LNCAP (cell line): ENCODE data around the gene TUBB4A.

Experiments
- TF ChIP-seq, protein P1 (sequence below): fragments of 450-650 bp; IDR thresholded peaks from 2 replicates; pipeline ENCODE4 v1.5.1; 2017; ENCODE audit warnings: mild to moderate bottlenecking

Gene TUBB4A

DNA sequence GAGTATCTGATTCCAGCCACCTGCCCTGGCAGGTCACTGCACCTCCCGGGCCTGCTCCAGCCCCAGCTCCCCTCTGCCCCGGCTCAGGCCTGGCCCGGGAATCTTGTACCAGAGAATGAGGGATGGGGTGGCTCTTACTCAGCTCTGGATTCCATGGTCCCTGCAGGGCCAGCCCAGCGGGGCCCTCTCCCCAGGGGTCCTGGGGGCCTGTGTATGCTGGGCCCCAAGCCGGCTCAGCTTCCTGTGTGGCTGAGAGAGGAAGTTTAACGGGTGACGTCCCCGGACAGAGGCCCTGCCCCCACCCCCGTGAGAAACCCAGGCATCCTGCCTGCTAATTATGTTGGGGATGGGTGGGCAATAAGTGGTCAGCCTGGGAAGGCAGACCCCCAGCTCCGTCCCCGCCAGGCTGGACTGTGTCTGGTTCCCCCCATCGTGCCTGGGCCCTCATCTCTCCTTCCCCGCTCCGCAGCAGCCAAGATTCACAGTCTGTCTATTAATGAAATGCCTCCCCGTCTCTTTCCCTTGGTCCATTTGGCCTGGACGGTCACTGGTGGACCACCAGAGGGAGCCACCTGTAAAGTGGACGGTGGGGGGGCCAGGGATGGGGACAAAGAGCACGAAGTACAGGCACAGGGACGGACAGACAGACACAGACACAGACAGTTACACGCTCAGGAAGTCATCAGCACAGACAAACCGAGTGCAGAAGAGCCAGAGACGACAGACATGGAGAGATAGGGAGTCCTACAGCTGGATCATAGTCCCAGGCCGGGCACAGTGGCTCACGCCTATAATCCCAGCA lies 20.4 kb downstream of the TUBB4A start, which contains the start of gene DENND1C:
Gene DENND1C, minus strand, starts transcription at position 247 of the 802 bp plus-strand sequence. Its CDS starts 92 bp downstream, at position 155.
- TF ChIP-seq, protein P1, sequence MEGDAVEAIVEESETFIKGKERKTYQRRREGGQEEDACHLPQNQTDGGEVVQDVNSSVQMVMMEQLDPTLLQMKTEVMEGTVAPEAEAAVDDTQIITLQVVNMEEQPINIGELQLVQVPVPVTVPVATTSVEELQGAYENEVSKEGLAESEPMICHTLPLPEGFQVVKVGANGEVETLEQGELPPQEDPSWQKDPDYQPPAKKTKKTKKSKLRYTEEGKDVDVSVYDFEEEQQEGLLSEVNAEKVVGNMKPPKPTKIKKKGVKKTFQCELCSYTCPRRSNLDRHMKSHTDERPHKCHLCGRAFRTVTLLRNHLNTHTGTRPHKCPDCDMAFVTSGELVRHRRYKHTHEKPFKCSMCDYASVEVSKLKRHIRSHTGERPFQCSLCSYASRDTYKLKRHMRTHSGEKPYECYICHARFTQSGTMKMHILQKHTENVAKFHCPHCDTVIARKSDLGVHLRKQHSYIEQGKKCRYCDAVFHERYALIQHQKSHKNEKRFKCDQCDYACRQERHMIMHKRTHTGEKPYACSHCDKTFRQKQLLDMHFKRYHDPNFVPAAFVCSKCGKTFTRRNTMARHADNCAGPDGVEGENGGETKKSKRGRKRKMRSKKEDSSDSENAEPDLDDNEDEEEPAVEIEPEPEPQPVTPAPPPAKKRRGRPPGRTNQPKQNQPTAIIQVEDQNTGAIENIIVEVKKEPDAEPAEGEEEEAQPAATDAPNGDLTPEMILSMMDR = peak; percentile 43

DNA sequence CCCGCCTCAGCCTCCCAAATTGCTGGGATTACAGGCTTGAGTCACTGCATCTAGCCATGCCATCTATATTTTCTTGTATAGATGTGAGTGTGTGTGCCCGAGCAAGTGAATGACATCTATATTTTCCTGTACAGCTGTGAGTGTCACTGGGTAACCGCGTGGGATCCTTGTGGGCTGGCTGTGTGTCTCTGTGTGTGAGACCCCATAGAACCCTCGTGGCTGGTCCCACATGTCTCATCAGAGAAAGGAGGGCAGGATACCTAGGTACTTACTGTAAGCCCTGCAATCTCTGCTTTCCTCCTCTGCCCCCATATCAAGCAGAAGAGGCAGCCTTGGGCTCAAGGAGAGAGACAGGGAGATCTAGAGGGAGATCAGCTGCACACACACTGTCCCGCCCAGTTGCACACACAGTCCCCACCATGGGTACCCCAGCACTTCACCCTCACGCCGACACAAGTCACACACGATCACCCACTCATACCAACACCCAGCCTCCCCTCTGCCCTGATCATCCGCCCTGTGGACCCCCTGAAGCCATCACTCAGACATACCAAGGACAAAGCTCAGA lies 21.2 kb downstream of the TUBB4A start:
- TF ChIP-seq, protein P1 = no peak

DNA sequence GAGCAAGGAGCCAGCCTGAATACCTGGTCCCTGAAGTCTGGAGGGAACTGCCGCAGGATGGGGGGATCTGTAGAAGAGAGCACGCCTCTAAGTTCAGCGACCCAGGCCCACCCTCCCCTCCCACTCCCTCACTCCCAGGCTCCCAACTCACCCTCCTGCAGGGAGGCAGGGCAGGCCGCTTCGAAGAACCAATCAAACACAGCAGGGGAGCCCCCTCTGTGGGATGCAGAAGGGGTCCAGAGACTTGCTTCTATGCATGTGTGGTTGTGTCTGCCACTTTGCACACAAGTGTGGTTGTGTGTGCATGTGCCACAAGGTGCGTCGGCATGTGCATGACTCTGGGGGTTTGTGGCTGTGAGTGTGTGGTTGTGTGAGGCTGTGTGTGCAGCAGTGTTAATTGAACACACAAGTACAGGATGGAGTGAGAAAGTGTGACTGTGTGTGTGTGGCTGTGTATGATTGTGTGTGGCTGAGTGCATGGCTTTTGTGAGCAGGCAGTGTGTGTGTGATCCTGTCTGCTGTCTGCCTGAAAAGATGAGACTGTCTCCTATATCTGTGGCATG lies 22.2 kb downstream of the TUBB4A start:
- TF ChIP-seq, protein P1 = no peak

DNA sequence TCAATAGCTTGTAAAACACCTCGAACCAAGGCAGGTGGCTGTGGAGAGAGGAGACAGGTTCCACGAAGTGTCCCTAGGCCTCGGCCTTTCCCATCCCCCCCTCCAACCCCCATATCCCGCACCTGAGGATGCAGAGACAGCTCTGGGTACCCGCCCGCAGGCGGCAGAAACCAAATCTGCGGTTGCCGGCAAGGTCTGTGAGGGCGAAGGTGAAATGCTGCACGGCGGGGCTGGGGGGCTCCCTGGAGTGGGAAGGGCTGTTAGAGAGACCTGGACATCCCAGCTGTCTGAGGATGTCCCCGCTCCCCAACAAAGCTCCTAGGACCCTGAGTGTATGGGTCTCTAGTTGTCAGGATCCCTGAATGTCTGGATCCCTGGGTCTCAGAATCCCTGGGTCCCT lies 23.3 kb downstream of the TUBB4A start:
- TF ChIP-seq, protein P1 = no peak

DNA sequence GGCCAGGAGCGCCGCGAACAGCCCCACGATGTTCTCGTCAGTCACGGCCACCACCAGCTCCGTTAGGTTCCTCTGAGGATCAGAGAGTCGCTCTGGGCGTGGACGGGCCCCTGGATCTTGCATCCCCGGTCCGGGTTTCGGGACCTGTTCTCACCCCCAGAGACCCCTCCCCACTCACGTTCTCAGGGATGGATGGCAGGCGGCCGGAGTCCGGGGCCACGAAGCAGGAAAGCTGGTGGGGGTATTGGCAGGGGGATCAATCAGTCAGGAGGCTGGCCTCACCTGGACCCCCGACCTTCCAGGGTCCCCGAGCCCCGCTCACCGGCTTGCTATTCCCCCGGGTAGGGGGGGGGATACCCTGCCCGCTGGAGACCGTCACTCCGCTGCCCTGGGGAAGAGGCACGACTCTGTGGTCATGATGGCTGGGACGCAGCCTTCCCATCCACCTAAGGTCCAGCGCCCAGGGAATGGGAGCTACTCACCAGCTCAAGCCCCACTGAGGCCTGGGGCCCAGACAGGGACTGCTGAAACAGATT lies 25.1 kb downstream of the TUBB4A start:
- TF ChIP-seq, protein P1 = no peak

DNA sequence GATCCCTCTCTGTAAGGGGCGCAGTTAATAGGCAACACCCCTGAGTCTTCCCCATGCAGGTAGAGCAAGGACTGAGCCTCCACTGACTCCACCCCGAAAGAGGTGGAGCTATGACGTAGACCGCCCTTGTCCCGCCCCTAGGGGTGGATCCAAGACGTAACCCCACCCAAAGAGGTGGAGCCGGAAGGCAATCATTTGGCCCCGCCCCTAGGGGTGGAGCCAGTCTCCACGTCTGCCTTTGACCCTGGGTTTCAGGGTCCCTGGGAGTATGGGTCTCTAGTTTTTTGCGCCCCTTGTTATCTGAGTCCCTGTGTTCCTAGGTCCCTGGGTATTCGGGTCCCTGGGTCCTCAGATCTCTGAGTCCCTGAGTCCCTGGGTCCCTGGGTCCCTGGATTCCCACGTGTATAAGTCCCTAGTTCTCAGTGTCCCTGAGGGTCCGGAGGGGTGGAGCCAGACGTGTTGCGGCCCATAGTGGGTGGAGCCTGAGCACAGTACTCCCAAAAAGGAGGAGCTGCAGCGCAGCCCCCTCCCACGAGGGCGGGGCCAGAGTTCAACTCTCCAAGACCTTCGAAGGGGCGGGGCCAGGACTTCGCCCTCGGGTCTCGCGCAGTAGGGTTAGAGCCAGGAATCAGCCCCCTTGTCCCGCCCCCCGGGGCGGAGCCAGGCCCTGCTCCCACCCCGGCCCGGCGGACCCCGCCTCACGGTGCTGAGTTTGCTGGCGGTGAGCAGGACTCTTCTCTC lies 25.8 kb downstream of the TUBB4A start:
- TF ChIP-seq, protein P1 = no peak

DNA sequence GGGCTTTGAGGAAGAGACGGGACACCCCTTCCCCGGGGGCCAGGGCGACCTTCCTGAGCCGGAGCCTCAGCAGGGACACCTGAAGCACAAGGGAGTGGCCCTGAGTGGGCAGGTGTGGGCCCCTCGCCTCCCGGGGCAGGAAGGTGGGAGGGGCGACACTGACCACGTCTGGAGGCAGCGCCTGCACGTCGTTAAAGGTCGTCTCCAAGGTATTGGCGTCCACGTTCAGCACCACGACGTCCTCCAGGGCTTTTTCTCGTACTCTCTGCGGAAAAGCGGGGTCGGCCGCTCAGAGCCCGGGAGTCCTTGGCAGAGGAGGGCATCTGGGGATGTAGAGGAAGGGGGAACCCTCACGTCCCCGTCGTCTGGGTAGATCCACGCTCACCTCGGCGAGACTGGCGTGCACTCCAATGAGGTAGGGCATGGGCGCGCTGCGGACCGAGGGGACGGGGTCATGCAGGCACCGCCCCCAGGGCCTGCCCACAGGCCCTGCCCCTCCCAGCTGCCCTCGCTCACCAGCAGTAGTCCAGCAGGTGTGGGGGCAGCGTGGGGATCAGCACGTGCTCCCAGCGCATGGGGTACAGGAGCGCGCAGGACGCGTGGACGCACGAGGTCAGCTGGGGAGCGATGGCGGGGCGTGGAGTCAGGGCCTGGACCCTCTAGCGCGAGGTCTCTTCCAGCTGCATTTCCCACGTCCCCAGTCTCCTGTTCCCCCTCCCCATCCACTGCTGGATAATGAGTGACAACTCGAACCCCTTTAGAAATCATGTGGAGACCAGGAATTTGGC lies 26.6 kb downstream of the TUBB4A start:
- TF ChIP-seq, protein P1 = no peak
